Thoracic aorta (tissue), 2 donors: ENCODE measurements around the gene GLIPR2. TPM values are rescaled to one million over a fixed set of nuclear protein-coding genes. Genes with fewer than 3 reads are reported as not detected.

Experiments used
- ATAC-seq: fragments of 150-250 bp; one replicate; pipeline ENCODE4 v1.8.0; 2017; ENCODE audit warnings: low read depth; ENCODE audit not compliant: insufficient number of reproducible peaks, low FRiP score
- DNase-seq: peaks from one replicate; pipeline ENCODE4 v3.0.0-alpha.2; 2020; ENCODE audit warnings: low spot score
- H3K27ac ChIP-seq, 2 donors: fragments of 200-600 bp; sonication (generic); 1 replicate in 1 of 2; 2 replicates in 1 of 2; pipeline ENCODE4 v1.5.1; 2016; ENCODE audit warnings: mild to moderate bottlenecking in 2 of 2, moderate library complexity in 2 of 2
- H3K27me3 ChIP-seq: fragments of 200-600 bp; sonication (generic); replicated peaks from 2 replicates; pipeline ENCODE4 v1.6.0; 2016; ENCODE audit warnings: mild to moderate bottlenecking; ENCODE audit not compliant: insufficient read depth
- H3K36me3 ChIP-seq: fragments of 200-600 bp; sonication (generic); one replicate; pipeline ENCODE4 v1.5.1; 2016
- H3K4me1 ChIP-seq, 2 donors: fragments of 200-600 bp; sonication (generic); 1 replicate in 1 of 2; 2 replicates in 1 of 2; pipeline versions ENCODE4 v1.5.1 to v1.6.0; 2016; ENCODE audit warnings: low read depth in 2 of 2, mild to moderate bottlenecking in 1 of 2; ENCODE audit not compliant: control insufficient read depth in 1 of 2
- H3K4me3 ChIP-seq: fragments of 200-600 bp; sonication (generic); 2 replicates; pipeline ENCODE4 v1.5.1; 2016; ENCODE audit warnings: mild to moderate bottlenecking
- H3K9me3 ChIP-seq: fragments of 200-600 bp; sonication (generic); 2 replicates; pipeline ENCODE4 v1.5.1; 2016
- total RNA-seq, 2 donors: library from RNA; depleted of rRNA; stranded (reverse); fragments of >200 nt; gene quantifications; one replicate each; pipeline versions ENCODE4 v1.1.0 to v1.2.3, GENCODE V29; 2016
- TF ChIP-seq, protein P1 (sequence below): fragments of 200-600 bp; sonication (generic); IDR thresholded peaks from one replicate; pipeline ENCODE4 v1.5.1; 2019; ENCODE audit warnings: antibody characterized with exemption

The GLIPR2 gene
- total RNA-seq, 2 donors from 2014 or later, result 47.0 to 52.1 TPM

DNA sequence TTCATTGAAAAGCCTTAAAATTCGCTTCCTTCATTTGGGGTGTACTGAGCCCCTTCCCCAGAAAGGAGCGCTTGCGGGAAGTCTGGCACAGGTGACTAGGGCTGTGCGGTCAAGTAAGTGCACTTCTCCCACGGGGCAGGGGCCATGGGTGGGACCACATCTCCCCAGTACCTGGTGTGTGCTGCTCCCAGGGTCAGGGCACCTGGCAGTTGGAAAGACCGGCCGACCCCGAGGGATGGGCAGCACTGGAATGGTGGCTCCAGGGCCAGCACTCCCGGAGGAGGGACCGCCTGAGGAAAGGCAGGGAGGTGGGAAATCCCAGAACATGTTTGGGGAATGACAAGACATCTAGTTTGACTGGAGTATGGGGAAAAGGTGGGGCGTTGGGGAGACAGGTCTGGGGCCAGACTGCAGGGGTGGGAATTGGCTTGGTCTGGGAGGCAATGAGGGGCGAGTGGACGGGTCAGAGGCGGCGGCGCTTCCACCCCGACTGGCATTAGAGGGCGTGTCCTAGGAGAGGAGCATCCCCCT, 727 bp upstream of the GLIPR2 start:
- ATAC-seq (no peak), DNase-seq (no peak)
- Histone ChIP-seq H3K27ac (peak overlapping the region in 1 of 2 donors; percentile 39), H3K4me1 (peaks cover 13 to 42% of the 10 kb centered on the region in 2 donors), H3K27me3 (no peaks in the 10 kb centered on the region), H3K4me3 (peak overlapping the region; percentile 72), H3K9me3 (no peaks in the 10 kb centered on the region), H3K36me3 (no peaks in the 10 kb centered on the region)
- TF ChIP-seq, protein P1, sequence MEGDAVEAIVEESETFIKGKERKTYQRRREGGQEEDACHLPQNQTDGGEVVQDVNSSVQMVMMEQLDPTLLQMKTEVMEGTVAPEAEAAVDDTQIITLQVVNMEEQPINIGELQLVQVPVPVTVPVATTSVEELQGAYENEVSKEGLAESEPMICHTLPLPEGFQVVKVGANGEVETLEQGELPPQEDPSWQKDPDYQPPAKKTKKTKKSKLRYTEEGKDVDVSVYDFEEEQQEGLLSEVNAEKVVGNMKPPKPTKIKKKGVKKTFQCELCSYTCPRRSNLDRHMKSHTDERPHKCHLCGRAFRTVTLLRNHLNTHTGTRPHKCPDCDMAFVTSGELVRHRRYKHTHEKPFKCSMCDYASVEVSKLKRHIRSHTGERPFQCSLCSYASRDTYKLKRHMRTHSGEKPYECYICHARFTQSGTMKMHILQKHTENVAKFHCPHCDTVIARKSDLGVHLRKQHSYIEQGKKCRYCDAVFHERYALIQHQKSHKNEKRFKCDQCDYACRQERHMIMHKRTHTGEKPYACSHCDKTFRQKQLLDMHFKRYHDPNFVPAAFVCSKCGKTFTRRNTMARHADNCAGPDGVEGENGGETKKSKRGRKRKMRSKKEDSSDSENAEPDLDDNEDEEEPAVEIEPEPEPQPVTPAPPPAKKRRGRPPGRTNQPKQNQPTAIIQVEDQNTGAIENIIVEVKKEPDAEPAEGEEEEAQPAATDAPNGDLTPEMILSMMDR, result no peak

DNA sequence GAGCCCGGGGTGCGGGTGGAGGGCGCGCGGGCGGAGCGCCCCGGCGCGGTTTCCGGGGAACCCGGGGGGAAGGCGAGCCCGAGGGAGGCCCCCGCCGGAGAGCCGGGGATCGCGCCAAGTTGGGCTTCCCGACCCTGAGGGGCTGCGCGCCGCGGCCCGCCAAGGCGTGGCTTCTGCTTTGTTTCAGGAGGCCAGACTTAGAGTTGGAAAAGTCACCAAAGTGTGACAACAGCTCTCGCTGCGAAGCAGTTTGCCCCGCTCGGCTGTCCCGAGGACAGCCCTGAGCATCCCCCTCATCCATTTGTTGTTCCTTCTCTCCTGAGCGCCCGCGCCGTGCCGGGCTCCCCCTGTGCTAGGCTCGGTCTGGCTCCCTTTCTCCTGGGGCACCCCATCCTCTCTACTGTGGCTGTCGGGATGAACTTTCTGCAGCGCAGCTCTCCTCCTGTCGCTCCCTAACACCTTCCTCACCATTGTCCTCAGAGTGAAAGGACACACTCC, 410 bp downstream of the GLIPR2 start:
- TF ChIP-seq, protein P1, result no peak
- H3K4me1 ChIP-seq, result peaks cover 14 to 53% of the 10 kb centered on the region in 2 donors
- no peaks in the 10 kb centered on the region for H3K9me3 ChIP-seq

GRCh38 chr9:36137392-36138004, 965 bp downstream of the GLIPR2 start:
- H3K9me3 ChIP-seq, result no peaks in the 10 kb centered on the region
- ATAC-seq, result no peak
- peaks cover 19 to 59% of the 10 kb centered on the region in 2 donors for H3K4me1 ChIP-seq
- TF ChIP-seq, protein P1, result no peak
- peak overlapping the region; percentile 72 for H3K4me3 ChIP-seq
- no peak for DNase-seq
- H3K36me3 ChIP-seq, result no peaks in the 10 kb centered on the region
- H3K27ac ChIP-seq, result peak overlapping the region in 1 of 2 donors; percentile 39
- H3K27me3 ChIP-seq, result no peaks in the 10 kb centered on the region

More for the DNA sequence above, 410 bp downstream of the GLIPR2 start:
- Histone ChIP-seq H3K27me3 (no peaks in the 10 kb centered on the region), H3K4me3 (peak overlapping the region; percentile 72), H3K36me3 (no peaks in the 10 kb centered on the region), H3K27ac (peak overlapping the region; percentile 39 to 63)
- ATAC-seq (no peak), DNase-seq (no peak)

- no peaks in the 10 kb centered on the region for H3K27me3 ChIP-seq
- no peak overlapping the region for H3K27ac ChIP-seq
- DNase-seq, result no peak
- no peaks in the 10 kb centered on the region for H3K9me3 ChIP-seq
- H3K4me3 ChIP-seq, result no peak overlapping the region
- ATAC-seq, result no peak
- H3K36me3 ChIP-seq, result no peaks in the 10 kb centered on the region
- TF ChIP-seq, protein P1, result no peak
- H3K4me1 ChIP-seq, result peaks cover 25 to 69% of the 10 kb centered on the region in 2 donors
Measured at GRCh38 chr9:36138496-36138895, 2.0 kb downstream of the GLIPR2 start.

DNA sequence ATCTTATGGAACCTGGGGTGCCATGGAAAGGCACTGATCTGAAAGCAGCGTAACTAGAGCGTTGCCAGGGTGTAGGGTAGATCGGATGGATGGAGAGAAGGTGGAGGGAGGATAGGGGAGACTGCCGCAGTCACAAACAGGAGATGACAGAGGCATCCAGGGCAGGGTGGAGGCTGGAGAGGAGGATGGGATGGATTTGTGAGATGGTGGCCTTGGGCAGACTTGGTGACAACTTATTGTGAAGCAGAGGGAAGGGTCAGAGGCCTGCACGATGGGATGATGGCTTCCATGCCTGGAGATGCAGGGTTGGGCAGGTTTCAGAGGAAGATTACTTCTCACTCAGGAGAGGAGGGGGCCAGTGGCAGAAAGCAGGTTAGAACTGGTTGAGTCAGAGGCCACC, 2.4 kb downstream of the GLIPR2 start:
- Histone ChIP-seq H3K27me3 (no peaks in the 10 kb centered on the region), H3K4me3 (no peak overlapping the region), H3K4me1 (peaks cover 25 to 73% of the 10 kb centered on the region in 2 donors), H3K9me3 (no peaks in the 10 kb centered on the region), H3K36me3 (no peaks in the 10 kb centered on the region), H3K27ac (no peak overlapping the region)
- TF ChIP-seq, protein P1, result no peak
- DNase-seq (no peak), ATAC-seq (no peak)
